Hepatocyte (in vitro differentiated cells): Measurements from ENCODE around the gene DUSP15. TPM values are rescaled to one million over a fixed set of nuclear protein-coding genes. Genes with fewer than 3 reads are reported as not detected.

Experiments used
- DNase-seq: peaks from one replicate; pipeline ENCODE4 v3.0.0-alpha.2; 2016; ENCODE audit warnings: low spot score
- H2AFZ ChIP-seq: fragments of 200-600 bp; sonication (generic); 2 replicates; pipeline ENCODE4 v1.6.0; 2016; ENCODE audit warnings: antibody characterized with exemption, mild to moderate bottlenecking
- H3K27ac ChIP-seq: fragments of 200-600 bp; sonication (generic); 2 replicates; pipeline ENCODE4 v1.5.1; 2016; ENCODE audit warnings: mild to moderate bottlenecking
- H3K27me3 ChIP-seq: fragments of 200-600 bp; sonication (generic); 2 replicates; pipeline ENCODE4 v1.6.1; 2016
- H3K36me3 ChIP-seq: fragments of 200-600 bp; sonication (generic); replicated peaks from 2 replicates; pipeline ENCODE4 v1.5.1; 2016; ENCODE audit warnings: low read depth; ENCODE audit not compliant: insufficient read depth
- H3K4me1 ChIP-seq: fragments of 200-600 bp; sonication (generic); 2 replicates; pipeline ENCODE4 v1.5.1; 2016; ENCODE audit warnings: mild to moderate bottlenecking, moderate library complexity; ENCODE audit not compliant: insufficient read depth
- H3K4me2 ChIP-seq: fragments of 200-600 bp; sonication (generic); 2 replicates; pipeline ENCODE4 v1.6.0; 2016
- H3K4me3 ChIP-seq: fragments of 200-600 bp; sonication (generic); 2 replicates; pipeline ENCODE4 v1.5.1; 2016; ENCODE audit warnings: mild to moderate bottlenecking
- H3K79me2 ChIP-seq: fragments of 200-600 bp; sonication (generic); 2 replicates; pipeline ENCODE4 v1.6.0; 2017; ENCODE audit warnings: mild to moderate bottlenecking
- H3K9me2 ChIP-seq: fragments of 200-600 bp; sonication (generic); replicated peaks from 2 replicates; pipeline ENCODE4 v1.6.0; 2017; ENCODE audit warnings: mild to moderate bottlenecking; ENCODE audit not compliant: insufficient read depth
- H3K9me3 ChIP-seq: fragments of 200-600 bp; sonication (generic); 2 replicates; pipeline ENCODE4 v1.5.1; 2016; ENCODE audit warnings: low read depth, mild to moderate bottlenecking
- H4K20me1 ChIP-seq: fragments of 200-600 bp; sonication (generic); 2 replicates; pipeline ENCODE4 v1.6.0; 2016; ENCODE audit warnings: mild to moderate bottlenecking; ENCODE audit not compliant: insufficient read depth, poor library complexity, severe bottlenecking
- EZH2 ChIP-seq: fragments of 200-600 bp; sonication (generic); IDR thresholded peaks from 2 replicates; pipeline ENCODE4 v1.6.1; 2016; ENCODE audit warnings: antibody characterized with exemption, mild to moderate bottlenecking, borderline replicate concordance
- EZH2phosphoT487 ChIP-seq: fragments of 200-600 bp; sonication (generic); IDR thresholded peaks from one replicate; pipeline ENCODE4 v1.6.1; 2018; ENCODE audit warnings: antibody characterized with exemption, mild to moderate bottlenecking, low read depth, moderate library complexity; ENCODE audit not compliant: unreplicated experiment, severe bottlenecking
- WGBS: methylation state at CpG from one replicate; pipeline ENCODE4 v1.1.6; 2016; ENCODE audit warnings: low lambda C conversion rate; ENCODE audit errors: missing lambda C conversion rate; 5-methylcytosine and 5-hydroxymethylcytosine counted together
- polyA plus RNA-seq: library from polyadenylated mRNA; unstranded; fragments of >200 nt; fragmentation: Nextera tagmentation; extraction: Ambion mirVana; gene quantifications from 2 replicates; pipeline ENCODE4 v1.2.1, GENCODE V29; 2016
- total RNA-seq: library from RNA; depleted of rRNA; stranded (reverse); fragments of >200 nt; gene quantifications from 2 replicates; pipeline ENCODE4 v1.2.3, GENCODE V29; 2014
- TF ChIP-seq, protein P1 (sequence below): fragments of 200-600 bp; sonication (generic); IDR thresholded peaks from 2 replicates; pipeline ENCODE4 v1.5.1; 2016; ENCODE audit warnings: antibody characterized with exemption, mild to moderate bottlenecking; ENCODE audit not compliant: poor library complexity

The DUSP15 gene
- total and polyA plus RNA-seq, 2 experiments from 2014 or later = 10.2 to 23.0 TPM

DNA sequence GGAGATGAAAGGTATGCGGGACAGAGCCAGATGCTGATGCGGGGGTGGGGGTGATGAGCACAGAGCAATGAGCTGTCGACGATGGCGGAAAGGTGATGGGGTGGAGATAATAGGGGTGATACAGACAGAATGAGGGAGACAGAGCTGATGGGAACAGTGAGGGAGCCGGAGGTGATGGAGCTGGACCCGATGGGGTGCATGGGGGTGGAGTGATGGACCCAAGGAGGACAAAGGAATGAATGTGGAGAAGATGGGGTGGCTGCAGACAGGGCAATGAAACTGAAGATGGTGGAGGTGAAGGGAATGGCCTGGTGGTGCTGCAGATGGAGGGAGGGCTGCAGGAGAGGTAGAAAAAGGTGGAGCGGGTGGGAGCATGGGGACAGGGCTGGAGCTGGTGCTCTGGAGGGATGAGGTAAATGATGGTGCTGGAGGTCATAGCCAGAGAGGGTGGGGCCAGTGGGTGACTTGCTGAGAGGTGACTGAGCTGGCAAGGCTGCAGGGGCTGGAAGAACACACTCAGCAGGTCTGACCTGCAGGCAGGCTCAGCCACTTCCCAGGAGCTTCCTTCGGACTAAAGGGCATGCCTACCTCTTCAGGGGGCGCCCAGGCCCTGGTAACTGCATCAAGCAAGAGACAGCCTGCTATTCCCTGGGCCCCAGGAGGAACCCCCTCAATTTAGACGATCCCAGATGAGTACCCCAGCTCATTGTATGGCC, 18.9 kb downstream of the DUSP15 start:
- no peak overlapping the region for H2AFZ ChIP-seq
- no peak overlapping the region for H3K27ac ChIP-seq
- H3K4me2 ChIP-seq = no peak overlapping the region
- DNase-seq = no peak
- H3K4me3 ChIP-seq = no peak overlapping the region
- no peaks in the 10 kb centered on the region for H3K4me1 ChIP-seq
- no peaks in the 10 kb centered on the region for H3K36me3 ChIP-seq
- no peaks in the 10 kb centered on the region for H3K9me3 ChIP-seq
- H3K9me2 ChIP-seq = no peaks in the 10 kb centered on the region
- no peaks in the 10 kb centered on the region for H4K20me1 ChIP-seq
- peaks cover 62% of the 10 kb centered on the region for H3K27me3 ChIP-seq
- no peaks in the 10 kb centered on the region for H3K79me2 ChIP-seq
- TF ChIP-seq, protein P1, sequence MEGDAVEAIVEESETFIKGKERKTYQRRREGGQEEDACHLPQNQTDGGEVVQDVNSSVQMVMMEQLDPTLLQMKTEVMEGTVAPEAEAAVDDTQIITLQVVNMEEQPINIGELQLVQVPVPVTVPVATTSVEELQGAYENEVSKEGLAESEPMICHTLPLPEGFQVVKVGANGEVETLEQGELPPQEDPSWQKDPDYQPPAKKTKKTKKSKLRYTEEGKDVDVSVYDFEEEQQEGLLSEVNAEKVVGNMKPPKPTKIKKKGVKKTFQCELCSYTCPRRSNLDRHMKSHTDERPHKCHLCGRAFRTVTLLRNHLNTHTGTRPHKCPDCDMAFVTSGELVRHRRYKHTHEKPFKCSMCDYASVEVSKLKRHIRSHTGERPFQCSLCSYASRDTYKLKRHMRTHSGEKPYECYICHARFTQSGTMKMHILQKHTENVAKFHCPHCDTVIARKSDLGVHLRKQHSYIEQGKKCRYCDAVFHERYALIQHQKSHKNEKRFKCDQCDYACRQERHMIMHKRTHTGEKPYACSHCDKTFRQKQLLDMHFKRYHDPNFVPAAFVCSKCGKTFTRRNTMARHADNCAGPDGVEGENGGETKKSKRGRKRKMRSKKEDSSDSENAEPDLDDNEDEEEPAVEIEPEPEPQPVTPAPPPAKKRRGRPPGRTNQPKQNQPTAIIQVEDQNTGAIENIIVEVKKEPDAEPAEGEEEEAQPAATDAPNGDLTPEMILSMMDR = no peak
- no peak for TF ChIP-seq EZH2phosphoT487
- TF ChIP-seq EZH2 = no peak
- 70% methylated on average over 11 of the region's 11 CpGs for WGBS

DNA sequence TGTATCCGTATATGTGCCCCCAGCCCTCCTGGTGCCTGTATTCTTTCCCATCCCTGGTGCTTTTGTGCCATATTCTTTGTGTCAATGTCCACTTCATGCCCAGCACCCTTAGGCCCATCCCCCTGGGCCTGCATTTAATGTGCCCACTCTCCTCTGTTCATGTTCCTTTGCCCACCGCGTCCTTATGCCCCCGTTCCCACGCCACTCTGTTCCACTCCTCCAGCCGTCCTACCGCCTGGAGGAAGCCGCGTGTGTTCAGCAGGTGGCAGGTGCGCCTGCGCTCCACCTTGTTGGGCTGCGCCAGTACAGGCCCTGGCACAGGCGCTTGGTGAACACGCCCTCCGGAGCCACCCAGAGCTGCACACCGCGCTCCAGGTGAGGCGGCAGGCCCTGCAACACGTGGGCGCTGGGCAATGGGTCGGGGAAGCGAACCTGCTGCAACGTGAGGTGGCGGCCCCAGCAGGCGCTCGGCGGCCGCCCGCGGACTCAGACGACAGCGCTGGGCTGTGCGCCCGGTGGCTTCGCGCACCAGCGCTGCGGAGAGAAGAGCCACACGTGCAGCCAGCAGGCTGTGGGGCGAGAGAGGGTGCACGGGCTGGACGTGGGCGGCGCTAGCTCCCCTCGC, 20.9 kb downstream of the DUSP15 start:
- Histone ChIP-seq H3K79me2 (no peaks in the 10 kb centered on the region), H3K9me2 (no peaks in the 10 kb centered on the region), H4K20me1 (no peaks in the 10 kb centered on the region), H3K4me3 (no peak overlapping the region), H3K4me1 (peaks cover 11% of the 10 kb centered on the region), H3K27ac (no peak overlapping the region), H2AFZ (no peak overlapping the region), H3K4me2 (no peak overlapping the region), H3K27me3 (peaks cover 42% of the 10 kb centered on the region), H3K36me3 (no peaks in the 10 kb centered on the region), H3K9me3 (no peaks in the 10 kb centered on the region)
- WGBS = 42% methylated on average over 45 of the region's 45 CpGs
- TF ChIP-seq EZH2 = no peak
- TF ChIP-seq, protein P1 = no peak
- no peak for TF ChIP-seq EZH2phosphoT487
- no peak for DNase-seq

DNA sequence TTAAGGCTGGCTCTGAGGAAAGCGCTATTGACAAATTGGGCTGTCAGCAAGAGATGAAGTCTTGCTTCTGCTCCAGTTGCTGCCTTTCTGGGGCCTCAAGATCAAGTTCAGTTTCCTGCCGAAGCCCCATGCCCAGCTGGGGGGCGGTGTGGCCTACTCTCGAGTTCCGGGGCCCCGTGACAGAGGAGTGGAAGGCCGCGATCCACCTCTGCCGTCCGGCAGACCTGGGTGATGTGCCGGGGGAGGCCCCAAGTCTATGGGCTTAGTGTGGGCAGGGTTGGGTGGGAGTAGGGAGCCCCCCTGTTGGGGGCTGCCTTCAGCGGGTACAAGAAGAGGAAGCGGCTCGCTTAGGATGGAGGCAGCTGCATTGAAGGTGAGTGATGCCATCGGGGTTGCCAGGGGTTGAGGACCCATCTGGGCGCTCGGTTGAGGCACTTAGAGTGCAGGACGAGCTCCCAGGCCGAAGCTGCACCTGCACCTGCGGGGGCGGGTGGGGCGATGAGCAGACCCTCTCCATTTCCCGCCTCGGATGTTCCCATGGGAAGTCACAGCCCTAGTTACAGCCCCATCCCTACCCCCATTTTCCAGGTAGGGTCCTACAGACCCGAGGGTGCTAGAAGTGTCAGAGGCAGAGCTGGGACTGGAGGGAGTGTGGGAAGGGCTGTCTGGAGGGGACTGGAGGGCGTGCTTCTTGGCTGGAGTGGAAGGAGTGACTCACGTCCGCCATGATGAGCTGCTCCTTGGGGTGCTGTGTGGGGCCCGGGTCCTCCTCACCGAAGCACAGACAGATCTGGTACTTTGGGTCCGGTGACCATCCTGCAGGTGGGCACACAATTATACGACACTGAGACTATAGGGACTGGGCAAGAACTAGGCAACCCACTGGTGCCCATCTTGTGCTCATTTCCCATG, 22.0 kb downstream of the DUSP15 start:
- H3K27ac ChIP-seq = no peak overlapping the region
- H3K36me3 ChIP-seq = no peaks in the 10 kb centered on the region
- H2AFZ ChIP-seq = no peak overlapping the region
- TF ChIP-seq EZH2 = no peak
- no peak overlapping the region for H3K4me2 ChIP-seq
- H3K27me3 ChIP-seq = peaks cover 39% of the 10 kb centered on the region
- DNase-seq = no peak
- no peak overlapping the region for H3K4me3 ChIP-seq
- H4K20me1 ChIP-seq = no peaks in the 10 kb centered on the region
- no peaks in the 10 kb centered on the region for H3K9me2 ChIP-seq
- H3K9me3 ChIP-seq = no peaks in the 10 kb centered on the region
- WGBS = 88% methylated on average over 30 of the region's 32 CpGs
- H3K79me2 ChIP-seq = no peaks in the 10 kb centered on the region
- H3K4me1 ChIP-seq = peaks cover 11% of the 10 kb centered on the region

DNA sequence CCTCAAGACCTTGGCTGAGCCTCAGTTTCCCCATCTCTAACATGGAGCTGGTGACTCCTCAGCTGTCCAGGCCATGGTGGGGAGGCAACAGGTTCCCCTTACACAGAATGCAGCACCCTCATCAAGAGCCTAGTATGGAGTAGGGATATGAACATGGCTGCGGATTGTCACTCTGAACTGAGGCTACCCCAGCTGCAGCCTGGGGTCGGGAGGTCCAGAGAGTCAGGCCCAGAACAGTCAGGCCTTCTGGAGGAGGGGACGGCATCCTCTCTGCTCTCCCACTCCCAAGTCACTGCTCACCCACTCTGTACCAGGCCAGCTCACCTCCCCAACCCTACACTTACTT, 23.6 kb downstream of the DUSP15 start:
- H3K36me3 ChIP-seq = no peaks in the 10 kb centered on the region
- no peaks in the 10 kb centered on the region for H4K20me1 ChIP-seq
- peaks cover 25% of the 10 kb centered on the region for H3K4me1 ChIP-seq
- peaks cover 39% of the 10 kb centered on the region for H3K27me3 ChIP-seq
- H3K79me2 ChIP-seq = no peaks in the 10 kb centered on the region
- H3K27ac ChIP-seq = no peak overlapping the region
- H2AFZ ChIP-seq = no peak overlapping the region
- H3K4me2 ChIP-seq = no peak overlapping the region
- no peak for DNase-seq
- no peaks in the 10 kb centered on the region for H3K9me2 ChIP-seq
- TF ChIP-seq EZH2phosphoT487 (no peak), EZH2 (no peak)
- TF ChIP-seq, protein P1 = no peak
- no peak overlapping the region for H3K4me3 ChIP-seq
- H3K9me3 ChIP-seq = no peaks in the 10 kb centered on the region
- WGBS = 77% methylated on average over 3 of the region's 3 CpGs
